Kidney epithelial cell (primary cell): ENCODE measurements around the gene LRRFIP1. TPM values are rescaled to one million over a fixed set of nuclear protein-coding genes. Genes with fewer than 3 reads are reported as not detected.

ENCODE experiments used
- DNase-seq: peaks from one replicate; pipeline ENCODE4 v3.0.0-alpha.2; 2010; ENCODE audit warnings: low read depth
- H3K27me3 ChIP-seq: 2 replicates; pipeline ENCODE4 v1.6.0; 2011; ENCODE audit warnings: low read length; ENCODE audit not compliant: control insufficient read depth, insufficient read depth
- H3K36me3 ChIP-seq: 2 replicates; pipeline ENCODE4 v1.5.1; 2011; ENCODE audit warnings: low read length; ENCODE audit not compliant: control insufficient read depth, insufficient read depth
- H3K4me3 ChIP-seq: 2 replicates; pipeline ENCODE4 v1.5.1; 2011; ENCODE audit warnings: low read depth, mild to moderate bottlenecking, control low read depth, low read length
- total RNA-seq: library from RNA; depleted of rRNA; stranded (reverse); fragments of >200 nt; gene quantifications from 2 replicates; pipeline ENCODE4 v1.2.3, GENCODE V29; 2015
- TF ChIP-seq, protein P1 (sequence below): IDR thresholded peaks from 2 replicates; pipeline ENCODE4 v1.5.1; 2011; ENCODE audit warnings: mild to moderate bottlenecking, moderate library complexity, low read length, control low read depth, inconsistent platforms; ENCODE audit not compliant: insufficient read depth, poor library complexity, severe bottlenecking

Gene LRRFIP1
- total RNA-seq, 1 donor from 2014 or later: 97.5 TPM

DNA sequence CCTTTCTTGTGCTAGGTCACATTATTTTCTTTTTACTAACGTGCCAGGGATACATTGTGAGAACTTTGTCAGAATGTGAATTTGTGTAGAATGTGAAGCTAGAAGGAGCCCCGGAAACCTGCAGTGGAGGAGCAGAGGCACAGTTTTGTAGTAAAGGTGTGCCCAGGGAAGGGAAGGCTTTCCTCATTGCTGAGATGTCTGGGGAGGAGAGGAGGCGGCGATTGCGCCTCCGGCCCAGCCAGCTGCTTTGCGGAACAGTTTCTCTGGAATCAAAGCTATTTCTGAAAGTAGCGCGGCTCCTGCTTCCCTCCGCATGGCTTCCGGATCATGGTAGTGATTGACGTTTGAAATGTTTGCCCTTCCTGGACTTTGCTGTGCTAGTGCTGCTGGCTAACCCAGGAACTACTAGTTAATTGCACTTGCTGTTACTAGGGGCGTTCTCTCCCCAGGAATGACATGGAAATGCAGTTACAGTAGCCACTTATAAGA is 88.1 kb downstream of the LRRFIP1 start:
- no peak for DNase-seq
- Histone ChIP-seq H3K4me3 (no peak overlapping the region), H3K36me3 (peaks cover 2% of the 10 kb centered on the region), H3K27me3 (no peaks in the 10 kb centered on the region)
- TF ChIP-seq, protein P1, sequence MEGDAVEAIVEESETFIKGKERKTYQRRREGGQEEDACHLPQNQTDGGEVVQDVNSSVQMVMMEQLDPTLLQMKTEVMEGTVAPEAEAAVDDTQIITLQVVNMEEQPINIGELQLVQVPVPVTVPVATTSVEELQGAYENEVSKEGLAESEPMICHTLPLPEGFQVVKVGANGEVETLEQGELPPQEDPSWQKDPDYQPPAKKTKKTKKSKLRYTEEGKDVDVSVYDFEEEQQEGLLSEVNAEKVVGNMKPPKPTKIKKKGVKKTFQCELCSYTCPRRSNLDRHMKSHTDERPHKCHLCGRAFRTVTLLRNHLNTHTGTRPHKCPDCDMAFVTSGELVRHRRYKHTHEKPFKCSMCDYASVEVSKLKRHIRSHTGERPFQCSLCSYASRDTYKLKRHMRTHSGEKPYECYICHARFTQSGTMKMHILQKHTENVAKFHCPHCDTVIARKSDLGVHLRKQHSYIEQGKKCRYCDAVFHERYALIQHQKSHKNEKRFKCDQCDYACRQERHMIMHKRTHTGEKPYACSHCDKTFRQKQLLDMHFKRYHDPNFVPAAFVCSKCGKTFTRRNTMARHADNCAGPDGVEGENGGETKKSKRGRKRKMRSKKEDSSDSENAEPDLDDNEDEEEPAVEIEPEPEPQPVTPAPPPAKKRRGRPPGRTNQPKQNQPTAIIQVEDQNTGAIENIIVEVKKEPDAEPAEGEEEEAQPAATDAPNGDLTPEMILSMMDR: no peak

DNA sequence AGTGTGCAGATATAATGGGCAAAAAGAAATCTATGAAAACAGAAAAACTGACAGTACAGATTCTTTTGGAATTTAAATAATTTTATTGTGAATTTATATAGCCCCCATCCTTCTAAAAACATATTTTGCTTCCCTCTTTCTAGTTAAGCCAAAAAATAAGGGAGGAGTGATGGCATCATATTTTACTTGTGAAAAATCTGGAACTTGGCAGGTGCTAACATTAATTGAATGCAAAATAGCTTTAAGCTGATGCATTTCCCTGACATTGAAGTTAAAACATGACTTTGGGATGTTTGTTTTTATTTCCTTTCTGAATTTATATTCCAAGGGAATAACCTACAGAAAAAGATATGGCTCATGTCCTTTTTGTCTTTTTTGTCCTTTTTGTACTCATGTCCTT is 88.6 kb downstream of the LRRFIP1 start:
- Histone ChIP-seq H3K27me3 (no peaks in the 10 kb centered on the region), H3K4me3 (no peak overlapping the region), H3K36me3 (peaks cover 1% of the 10 kb centered on the region)
- TF ChIP-seq, protein P1: no peak
- no peak for DNase-seq

DNA sequence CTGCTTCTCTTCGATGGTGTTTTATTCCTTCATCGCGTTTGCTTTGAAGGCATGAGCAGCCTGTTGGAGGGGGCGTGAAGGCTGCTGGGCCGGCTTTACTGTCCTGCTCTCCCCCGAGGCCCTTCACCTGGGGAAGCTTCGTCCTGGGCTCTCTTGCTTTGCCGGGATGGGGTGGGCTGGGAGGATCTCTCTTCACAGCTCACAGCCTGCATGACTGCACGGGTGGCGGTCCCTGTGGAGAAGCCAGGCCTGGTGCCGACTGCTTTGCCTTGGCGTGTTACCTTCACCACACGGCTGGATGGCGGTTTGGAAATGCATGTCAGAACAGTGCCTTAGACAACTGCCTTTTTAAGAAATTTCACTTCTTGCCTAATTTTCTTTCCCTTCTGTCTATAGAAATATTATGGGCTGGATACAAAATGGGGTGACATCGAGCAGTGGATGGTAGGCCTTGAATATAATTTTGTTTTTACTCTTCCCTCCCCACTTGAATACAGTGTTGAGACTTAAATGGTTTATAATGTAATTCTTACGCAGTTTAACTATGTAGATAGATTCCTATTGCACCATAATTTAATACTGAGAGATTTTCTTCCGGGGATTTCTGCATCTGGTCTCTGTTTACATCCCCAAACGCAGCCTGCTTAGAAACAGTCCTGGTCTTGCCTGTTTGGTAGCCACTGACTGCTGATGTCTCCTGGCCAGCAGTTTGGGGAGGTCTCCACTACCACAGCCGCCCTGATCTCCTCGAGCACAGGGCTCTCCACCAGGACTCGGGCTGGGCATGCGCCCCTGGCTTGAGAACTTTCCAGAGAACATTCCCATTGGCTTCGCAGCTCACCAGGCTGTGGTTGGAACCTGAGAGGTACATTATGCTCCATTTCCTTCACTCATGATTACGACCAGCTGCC is 90.2 kb downstream of the LRRFIP1 start:
- TF ChIP-seq, protein P1: no peak
- no peaks in the 10 kb centered on the region for H3K27me3 ChIP-seq
- H3K4me3 ChIP-seq: no peak overlapping the region
- peaks cover under 1% of the 10 kb centered on the region for H3K36me3 ChIP-seq
- DNase-seq: no peak

DNA sequence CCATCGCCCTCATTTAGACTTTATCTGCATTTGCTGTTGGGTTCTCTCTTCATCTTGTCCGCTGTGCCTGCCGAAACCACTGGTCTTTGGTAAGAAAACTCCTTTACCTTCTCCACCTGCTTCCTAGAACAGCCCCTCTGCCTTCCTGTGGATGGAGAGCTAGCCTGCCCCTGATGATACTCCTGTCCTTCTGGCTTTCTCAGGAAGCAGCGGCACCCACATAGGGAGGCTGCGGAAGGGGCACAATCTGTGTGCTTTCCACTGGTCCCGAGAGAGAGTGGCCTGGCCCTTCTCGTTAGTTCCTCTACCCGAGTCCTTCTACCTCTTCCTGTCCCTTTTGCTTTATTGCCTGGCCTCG is 90.9 kb downstream of the LRRFIP1 start:
- no peak for DNase-seq
- Histone ChIP-seq H3K36me3 (peaks cover 2% of the 10 kb centered on the region), H3K4me3 (no peak overlapping the region), H3K27me3 (no peaks in the 10 kb centered on the region)
- TF ChIP-seq, protein P1: no peak

DNA sequence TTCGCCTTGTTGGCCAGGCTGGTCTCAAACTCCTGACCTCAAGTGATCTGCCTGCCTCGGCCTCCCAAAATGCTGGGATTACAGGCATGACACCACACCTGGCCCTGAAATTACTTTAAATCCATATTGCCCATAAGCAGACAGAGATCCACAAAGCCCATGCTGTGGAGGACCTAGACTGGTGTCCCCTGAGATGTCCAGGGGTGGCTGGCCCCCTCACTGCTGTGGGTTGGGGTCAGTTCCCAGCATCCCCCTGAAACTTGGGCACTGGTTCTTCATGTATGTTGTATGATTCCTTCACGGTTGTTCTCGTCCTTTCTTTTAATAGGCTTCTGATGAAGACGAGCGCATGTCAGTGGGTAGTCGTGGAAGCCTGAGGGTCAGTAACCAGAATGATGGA is 93.1 kb downstream of the LRRFIP1 start:
- Histone ChIP-seq H3K36me3 (peaks cover 3% of the 10 kb centered on the region), H3K27me3 (no peaks in the 10 kb centered on the region)
- TF ChIP-seq, protein P1: no peak

DNA sequence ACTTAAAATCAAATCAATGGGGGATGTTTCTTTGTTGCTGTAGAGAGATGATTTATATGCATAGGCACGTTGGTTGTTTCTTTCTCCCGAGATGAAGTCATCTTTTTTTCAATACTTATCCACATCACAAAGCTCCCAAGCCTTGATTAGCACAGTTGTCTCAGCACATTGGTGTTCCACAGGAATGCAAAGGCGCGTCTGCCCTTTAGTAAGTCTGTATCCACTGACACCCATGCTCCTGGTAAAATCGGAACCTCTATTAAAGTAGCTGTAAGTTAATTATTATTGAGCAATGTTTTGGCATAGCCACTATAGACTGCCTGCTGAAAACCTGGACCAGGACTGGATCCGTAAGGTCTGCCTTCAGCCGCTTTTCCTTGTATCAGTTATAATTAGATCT is 93.6 kb downstream of the LRRFIP1 start:
- DNase-seq: peak; percentile 91
- TF ChIP-seq, protein P1: no peak
- no peak overlapping the region for H3K4me3 ChIP-seq

More for the DNA sequence above, 93.1 kb downstream of the LRRFIP1 start:
- no peak for DNase-seq
- no peak overlapping the region for H3K4me3 ChIP-seq

More for the DNA sequence above, 93.6 kb downstream of the LRRFIP1 start:
- Histone ChIP-seq H3K36me3 (peaks cover 3% of the 10 kb centered on the region), H3K27me3 (no peaks in the 10 kb centered on the region)
